Cardiac fibroblast (primary cell): ENCODE data around the gene PTAFR.

Experiments used
- DNase-seq, 2 donors: peaks; one replicate each; pipeline versions ENCODE4 v3.0.0 to v3.0.0-alpha.2; 2010; ENCODE audit warnings: low read depth in 2 of 2
- H3K4me3 ChIP-seq, 2 donors: replicated peaks in 1 of 2; 1 replicate in 1 of 2; 2 replicates in 1 of 2; pipeline ENCODE4 v1.5.1; 2011; ENCODE audit warnings: low read depth in 2 of 2, low read length in 2 of 2, mild to moderate bottlenecking in 2 of 2, moderate library complexity in 1 of 2
- CTCF ChIP-seq: IDR thresholded peaks from one replicate; pipeline ENCODE4 v1.5.1; 2011; ENCODE audit warnings: low read depth, mild to moderate bottlenecking, low read length, inconsistent platforms

Gene PTAFR

GRCh38 chr1:28118640-28119307 is 57.7 kb downstream of the PTAFR start:
- no peak overlapping the region for H3K4me3 ChIP-seq
- TF ChIP-seq CTCF = no peak
- DNase-seq = no peak

GRCh38 chr1:28115267-28115666 is 61.2 kb downstream of the PTAFR start:
- peak; percentile 19 to 23 for DNase-seq
- H3K4me3 ChIP-seq = no peak overlapping the region
- TF ChIP-seq CTCF = no peak

- no peak for DNase-seq
- TF ChIP-seq CTCF = no peak
- H3K4me3 ChIP-seq = no peak overlapping the region
Observed at GRCh38 chr1:28114844-28115243, 61.6 kb downstream of the PTAFR start.

GRCh38 chr1:28113242-28113572 is 63.3 kb downstream of the PTAFR start:
- TF ChIP-seq CTCF = peak; percentile 5
- DNase-seq = no peak
- no peak overlapping the region for H3K4me3 ChIP-seq

GRCh38 chr1:28112388-28113241 is 63.9 kb downstream of the PTAFR start:
- no peak for TF ChIP-seq CTCF
- no peak overlapping the region for H3K4me3 ChIP-seq
- DNase-seq = peak; percentile 25 to 82

GRCh38 chr1:28111157-28111556 is 65.3 kb downstream of the PTAFR start:
- no peak for DNase-seq
- H3K4me3 ChIP-seq = no peak overlapping the region
- no peak for TF ChIP-seq CTCF
